Neural crest cell (in vitro differentiated cells): Measurements from ENCODE around the gene POU2F3. TPM values are rescaled to one million over a fixed set of nuclear protein-coding genes. Genes with fewer than 3 reads are reported as not detected.
"Not testable (repeated sequence)": the region's sequence is repeated elsewhere in the genome, so short reads cannot be mapped to it uniquely, and the experiment has no call there.

Experiments
- DNase-seq: peaks from one replicate; pipeline ENCODE4 v3.0.0; 2021; ENCODE audit warnings: low read depth, mixed read lengths, low spot score
- H3K27ac Mint-ChIP-seq: one replicate; pipeline ENCODE4 v1.8.0; 2021; ENCODE audit warnings: mild to moderate bottlenecking, mixed read lengths; ENCODE audit not compliant: unreplicated experiment
- H3K27me3 Mint-ChIP-seq: 2 replicates; pipeline ENCODE4 v1.8.0; 2021; ENCODE audit warnings: low read depth, mild to moderate bottlenecking, mixed read lengths
- H3K36me3 Mint-ChIP-seq: 2 replicates; pipeline ENCODE4 v1.8.0; 2021; ENCODE audit warnings: low read depth, mild to moderate bottlenecking, mixed read lengths
- H3K4me1 Mint-ChIP-seq: 2 replicates; pipeline ENCODE4 v1.8.0; 2021; ENCODE audit warnings: mixed read lengths
- H3K4me3 Mint-ChIP-seq: one replicate; pipeline ENCODE4 v1.8.0; 2021; ENCODE audit warnings: mild to moderate bottlenecking, mixed read lengths
- H3K9me3 Mint-ChIP-seq: 2 replicates; pipeline ENCODE4 v1.8.0; 2021; ENCODE audit warnings: mixed read lengths
- CTCF ChIP-seq: fragments of 200-600 bp; sonication (generic); conservative IDR thresholded peaks from 2 replicates; pipeline ENCODE4 v1.5.0; 2021; ENCODE audit warnings: antibody characterized with exemption, mild to moderate bottlenecking
- total RNA-seq: library from RNA; stranded (reverse); gene quantifications from 2 replicates; pipeline ENCODE4 v1.2.1, GENCODE V29; 2021

The POU2F3 gene
- total RNA-seq, 1 donor from 2014 or later: not detected

- no peak overlapping the region for H3K4me3 Mint-ChIP-seq
- TF ChIP-seq CTCF: no peak
- no peaks in the 10 kb centered on the region for H3K36me3 Mint-ChIP-seq
- H3K27me3 Mint-ChIP-seq: peaks cover 7% of the 10 kb centered on the region
- H3K9me3 Mint-ChIP-seq: no peaks in the 10 kb centered on the region
- no peak for DNase-seq
- H3K27ac Mint-ChIP-seq: no peak overlapping the region
- peaks cover 3% of the 10 kb centered on the region for H3K4me1 Mint-ChIP-seq
Observed at GRCh38 chr11:120273432-120273831, 33.5 kb downstream of the POU2F3 start.

GRCh38 chr11:120273956-120274355 is 34.0 kb downstream of the POU2F3 start:
- H3K9me3 Mint-ChIP-seq, H3K4me3 Mint-ChIP-seq: not testable (repeated sequence)

GRCh38 chr11:120279502-120279901 is 39.6 kb downstream of the POU2F3 start:
- peaks cover 8% of the 10 kb centered on the region for H3K4me1 Mint-ChIP-seq
- no peak overlapping the region for H3K27ac Mint-ChIP-seq
- peaks cover 4% of the 10 kb centered on the region for H3K27me3 Mint-ChIP-seq
- DNase-seq: no peak
- no peaks in the 10 kb centered on the region for H3K9me3 Mint-ChIP-seq
- H3K36me3 Mint-ChIP-seq: no peaks in the 10 kb centered on the region
- H3K4me3 Mint-ChIP-seq: no peak overlapping the region
- no peak for TF ChIP-seq CTCF

More at GRCh38 chr11:120273956-120274355, 34.0 kb downstream of the POU2F3 start:
- H3K36me3 Mint-ChIP-seq, H3K27ac Mint-ChIP-seq, H3K27me3 Mint-ChIP-seq, H3K4me1 Mint-ChIP-seq, DNase-seq: not testable (repeated sequence)

- H3K36me3 Mint-ChIP-seq: no peaks in the 10 kb centered on the region
- no peak for DNase-seq
- no peaks in the 10 kb centered on the region for H3K27me3 Mint-ChIP-seq
- H3K4me3 Mint-ChIP-seq: no peak overlapping the region
- peaks cover 8% of the 10 kb centered on the region for H3K4me1 Mint-ChIP-seq
- no peaks in the 10 kb centered on the region for H3K9me3 Mint-ChIP-seq
- no peak for TF ChIP-seq CTCF
- no peak overlapping the region for H3K27ac Mint-ChIP-seq
Observed at GRCh38 chr11:120280600-120281051, 40.7 kb downstream of the POU2F3 start.

- peaks cover 8% of the 10 kb centered on the region for H3K4me1 Mint-ChIP-seq
- no peak for DNase-seq
- TF ChIP-seq CTCF: no peak
- H3K27ac Mint-ChIP-seq: no peak overlapping the region
- H3K36me3 Mint-ChIP-seq: no peaks in the 10 kb centered on the region
- H3K9me3 Mint-ChIP-seq: no peaks in the 10 kb centered on the region
- H3K4me3 Mint-ChIP-seq: no peak overlapping the region
- H3K27me3 Mint-ChIP-seq: no peaks in the 10 kb centered on the region
Observed at GRCh38 chr11:120281143-120281795, 41.3 kb downstream of the POU2F3 start.

- no peak for TF ChIP-seq CTCF
- no peak overlapping the region for H3K4me3 Mint-ChIP-seq
- DNase-seq: no peak
- H3K27me3 Mint-ChIP-seq: no peaks in the 10 kb centered on the region
- no peaks in the 10 kb centered on the region for H3K36me3 Mint-ChIP-seq
- peaks cover 8% of the 10 kb centered on the region for H3K4me1 Mint-ChIP-seq
- H3K27ac Mint-ChIP-seq: no peak overlapping the region
- H3K9me3 Mint-ChIP-seq: no peaks in the 10 kb centered on the region
Observed at GRCh38 chr11:120283124-120283523, 43.2 kb downstream of the POU2F3 start.
